ENCODE results near the gene A2ML1.
"Not testable (repeated sequence)": the region's sequence is repeated elsewhere in the genome, so short reads cannot be mapped to it uniquely, and the experiment has no call there.

Gene A2ML1

DNA sequence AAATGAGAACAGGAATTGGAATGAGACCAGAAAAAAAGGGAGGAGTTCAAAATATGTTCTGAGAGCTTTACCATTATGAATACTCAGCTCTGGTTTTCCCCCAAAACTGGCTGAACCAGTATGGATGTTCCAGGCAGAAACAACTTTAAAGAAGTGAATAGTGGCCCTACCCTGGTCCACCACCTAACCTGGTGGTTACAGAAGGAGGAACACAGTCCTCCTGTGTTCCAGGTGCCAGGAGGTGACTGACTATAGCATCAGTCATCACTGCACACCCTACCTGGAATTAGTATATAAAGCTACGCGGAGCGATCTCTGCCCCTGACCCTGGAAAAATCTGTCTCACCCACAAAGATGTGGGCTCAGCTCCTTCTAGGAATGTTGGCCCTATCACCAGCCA lies at the start of gene A2ML1:
Gene A2ML1 (plus strand): TSS at position 324 of the 400 bp plus-strand sequence. CDS start 31 bp downstream, at position 355.
- Histone ChIP-seq H3K4me3 (ENCODE audit: low read depth in 1 of 5, low read length in 5 of 5) (no peak within 1 kb of the TSS), H3K9ac (ENCODE audit: low read length in 5 of 5) (no peak within 1 kb of the TSS)

DNA sequence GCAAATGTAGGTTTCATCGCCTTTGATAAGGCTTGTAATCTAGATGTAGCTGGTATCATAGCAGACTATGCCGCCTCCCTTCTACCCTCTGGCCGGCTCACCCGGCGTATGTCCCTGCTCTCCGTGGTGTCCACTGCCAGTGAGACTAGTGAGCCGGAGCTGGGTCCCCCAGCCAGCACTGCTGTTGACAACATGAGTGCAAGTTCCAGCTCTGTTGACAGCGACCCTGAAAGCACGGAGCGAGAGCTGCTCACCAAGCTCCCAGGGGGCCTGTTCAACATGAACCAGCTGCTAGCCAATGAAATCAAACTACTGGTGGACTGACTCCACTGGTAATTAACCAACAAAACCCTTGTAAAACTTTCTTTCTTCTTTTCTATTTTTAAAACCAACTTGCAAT lies 49.0 kb upstream of the A2ML1 start:
- Histone ChIP-seq H3K4me3 (ENCODE audit: low read depth in 1 of 5, low read length in 5 of 5) (no peak overlapping the region), H3K4me1 (ENCODE audit: control insufficient read depth in 5 of 5, insufficient read depth in 5 of 5, low read length in 5 of 5) (no peaks in the 10 kb centered on the region), H3K27me3 (ENCODE audit: control insufficient read depth in 5 of 5, insufficient read depth in 4 of 5, low read length in 5 of 5) (no peaks in the 10 kb centered on the region), H3K9ac (ENCODE audit: low read length in 5 of 5) (no peak overlapping the region), H3K9me3 (ENCODE audit: control insufficient read depth in 5 of 5, low read length in 5 of 5) (no peaks in the 10 kb centered on the region), H3K27ac (ENCODE audit: low read depth, low read length) (no peak overlapping the region), H3K36me3 (ENCODE audit: control insufficient read depth in 5 of 5, insufficient read depth in 5 of 5, low read length in 5 of 5) (peaks cover 4 to 17% (median 12%) of the 10 kb centered on the region in 5 donors)

More for the DNA sequence above, at the start of gene A2ML1:
- Histone ChIP-seq H3K36me3 (ENCODE audit: control insufficient read depth in 5 of 5, insufficient read depth in 5 of 5, low read length in 5 of 5) (no peaks in the 10 kb centered on the region), H3K27ac (ENCODE audit: low read depth, low read length) (no peak within 1 kb of the TSS), H3K27me3 (ENCODE audit: control insufficient read depth in 5 of 5, insufficient read depth in 4 of 5, low read length in 5 of 5) (no peaks in the 10 kb centered on the region), H3K4me1 (ENCODE audit: control insufficient read depth in 5 of 5, insufficient read depth in 5 of 5, low read length in 5 of 5) (peaks cover 0 to 7% (median 5%) of the 10 kb centered on the region in 5 donors), H3K9me3 (ENCODE audit: control insufficient read depth in 5 of 5, low read length in 5 of 5) (peaks cover 0 to 5% (median 0%) of the 10 kb centered on the region in 5 donors)

GRCh38 chr12:8779281-8779680 lies 43.1 kb upstream of the A2ML1 start:
- Histone ChIP-seq H3K27me3 (ENCODE audit: control insufficient read depth in 5 of 5, insufficient read depth in 4 of 5, low read length in 5 of 5) (no peaks in the 10 kb centered on the region), H3K27ac (ENCODE audit: low read depth, low read length) (no peak overlapping the region), H3K9ac (ENCODE audit: low read length in 5 of 5) (no peak overlapping the region), H3K9me3 (ENCODE audit: control insufficient read depth in 5 of 5, low read length in 5 of 5) (no peaks in the 10 kb centered on the region), H3K36me3 (ENCODE audit: control insufficient read depth in 5 of 5, insufficient read depth in 5 of 5, low read length in 5 of 5) (peaks cover 6 to 18% (median 16%) of the 10 kb centered on the region in 5 donors), H3K4me1 (ENCODE audit: control insufficient read depth in 5 of 5, insufficient read depth in 5 of 5, low read length in 5 of 5) (peaks cover 0 to 6% (median 0%) of the 10 kb centered on the region in 5 donors), H3K4me3 (ENCODE audit: low read depth in 1 of 5, low read length in 5 of 5) (no peak overlapping the region)

DNA sequence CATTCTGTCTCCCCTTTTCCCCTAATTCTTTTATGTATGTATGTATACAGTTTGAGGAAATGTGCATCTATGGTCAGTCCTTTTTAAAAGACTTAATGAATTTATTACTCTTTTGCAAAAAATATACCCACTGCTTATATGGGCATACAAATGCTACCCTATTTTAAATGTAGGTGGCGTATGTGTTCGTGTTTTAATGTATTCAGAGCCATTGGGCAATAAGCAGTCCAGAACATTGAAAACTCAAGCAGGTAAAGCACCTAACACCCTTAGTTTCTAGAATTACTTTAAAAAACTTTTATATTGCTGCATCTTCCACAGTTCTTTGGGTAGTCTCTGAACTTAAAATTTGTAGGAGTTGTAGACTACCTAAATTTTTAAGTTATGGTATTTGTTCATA lies 42.6 kb upstream of the A2ML1 start:
- no peak overlapping the region for H3K9ac ChIP-seq (ENCODE audit: low read length in 5 of 5)
- H3K27me3 ChIP-seq (ENCODE audit: control insufficient read depth in 5 of 5, insufficient read depth in 4 of 5, low read length in 5 of 5), result no peaks in the 10 kb centered on the region
- peaks cover 0 to 6% (median 0%) of the 10 kb centered on the region in 5 donors for H3K4me1 ChIP-seq (ENCODE audit: control insufficient read depth in 5 of 5, insufficient read depth in 5 of 5, low read length in 5 of 5)
- H3K36me3 ChIP-seq (ENCODE audit: control insufficient read depth in 5 of 5, insufficient read depth in 5 of 5, low read length in 5 of 5), result peaks cover 6 to 19% (median 12%) of the 10 kb centered on the region in 5 donors
- H3K9me3 ChIP-seq (ENCODE audit: control insufficient read depth in 5 of 5, low read length in 5 of 5), result no peaks in the 10 kb centered on the region
- H3K4me3 ChIP-seq (ENCODE audit: low read depth in 1 of 5, low read length in 5 of 5), result no peak overlapping the region
- H3K27ac ChIP-seq (ENCODE audit: low read depth, low read length), result no peak overlapping the region

GRCh38 chr12:8780389-8780788 lies 42.0 kb upstream of the A2ML1 start:
- Histone ChIP-seq H3K27me3 (ENCODE audit: control insufficient read depth in 5 of 5, insufficient read depth in 4 of 5, low read length in 5 of 5) (no peaks in the 10 kb centered on the region), H3K9me3 (ENCODE audit: control insufficient read depth in 5 of 5, low read length in 5 of 5) (no peaks in the 10 kb centered on the region), H3K9ac (ENCODE audit: low read length in 5 of 5) (no peak overlapping the region), H3K27ac (ENCODE audit: low read depth, low read length) (no peak overlapping the region), H3K4me3 (ENCODE audit: low read depth in 1 of 5, low read length in 5 of 5) (no peak overlapping the region), H3K4me1 (ENCODE audit: control insufficient read depth in 5 of 5, insufficient read depth in 5 of 5, low read length in 5 of 5) (peaks cover 0 to 6% (median 0%) of the 10 kb centered on the region in 5 donors), H3K36me3 (ENCODE audit: control insufficient read depth in 5 of 5, insufficient read depth in 5 of 5, low read length in 5 of 5) (peaks cover 6 to 19% (median 11%) of the 10 kb centered on the region in 5 donors)

DNA sequence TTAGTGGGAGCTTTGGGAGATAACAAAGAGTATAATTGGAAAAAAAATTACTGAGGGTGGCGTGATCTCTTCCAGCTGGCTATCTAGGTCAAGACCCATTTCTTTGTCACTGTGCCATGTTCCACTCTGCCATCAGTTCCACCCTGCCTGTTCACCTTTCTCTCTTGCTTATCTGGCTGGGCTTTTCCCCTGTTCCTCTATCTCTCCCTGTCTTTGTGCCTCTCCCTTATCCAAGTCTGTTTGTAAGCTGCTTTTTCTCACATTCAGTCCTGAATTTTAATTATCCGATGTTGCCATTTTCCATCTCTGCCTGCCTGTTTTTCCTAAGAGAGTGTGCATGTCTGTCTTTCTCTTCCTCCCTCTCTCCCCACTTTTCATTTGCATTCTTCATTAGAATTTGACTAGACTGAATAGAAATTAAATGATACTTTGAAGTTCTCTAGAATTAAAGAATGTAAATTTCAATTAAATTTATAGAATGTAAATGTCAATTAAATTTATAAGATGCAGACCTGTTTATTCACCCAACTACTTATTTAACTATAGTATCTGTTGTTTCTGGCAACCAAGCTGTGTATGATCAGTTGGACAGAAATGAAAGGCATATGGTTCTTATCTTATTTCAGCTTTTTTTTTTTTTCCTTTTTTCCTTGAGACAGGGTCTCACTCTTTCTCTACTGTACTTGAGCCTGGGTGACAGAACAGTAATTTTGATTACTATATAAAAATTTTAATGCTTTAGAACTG lies 40.9 kb upstream of the A2ML1 start:
- peaks cover 6 to 19% (median 8%) of the 10 kb centered on the region in 5 donors for H3K36me3 ChIP-seq (ENCODE audit: control insufficient read depth in 5 of 5, insufficient read depth in 5 of 5, low read length in 5 of 5)
- no peaks in the 10 kb centered on the region for H3K9me3 ChIP-seq (ENCODE audit: control insufficient read depth in 5 of 5, low read length in 5 of 5)
- no peaks in the 10 kb centered on the region for H3K27me3 ChIP-seq (ENCODE audit: control insufficient read depth in 5 of 5, insufficient read depth in 4 of 5, low read length in 5 of 5)
- peaks cover 0 to 6% (median 0%) of the 10 kb centered on the region in 5 donors for H3K4me1 ChIP-seq (ENCODE audit: control insufficient read depth in 5 of 5, insufficient read depth in 5 of 5, low read length in 5 of 5)
- no peak overlapping the region for H3K4me3 ChIP-seq (ENCODE audit: low read depth in 1 of 5, low read length in 5 of 5)
- H3K9ac ChIP-seq (ENCODE audit: low read length in 5 of 5), result no peak overlapping the region
- no peak overlapping the region for H3K27ac ChIP-seq (ENCODE audit: low read depth, low read length)

GRCh38 chr12:8784290-8784888 lies 38.0 kb upstream of the A2ML1 start:
- no peaks in the 10 kb centered on the region for H3K27me3 ChIP-seq (ENCODE audit: control insufficient read depth in 5 of 5, insufficient read depth in 4 of 5, low read length in 5 of 5)
- H3K9ac ChIP-seq (ENCODE audit: low read length in 5 of 5), result no peak overlapping the region
- H3K36me3 ChIP-seq (ENCODE audit: control insufficient read depth in 5 of 5, insufficient read depth in 5 of 5, low read length in 5 of 5), result peaks cover 6 to 16% (median 8%) of the 10 kb centered on the region in 5 donors
- no peak overlapping the region for H3K27ac ChIP-seq (ENCODE audit: low read depth, low read length)
- H3K4me1 ChIP-seq (ENCODE audit: control insufficient read depth in 5 of 5, insufficient read depth in 5 of 5, low read length in 5 of 5), result peaks cover 0 to 2% (median 0%) of the 10 kb centered on the region in 5 donors
- H3K9me3 ChIP-seq (ENCODE audit: control insufficient read depth in 5 of 5, low read length in 5 of 5), result no peaks in the 10 kb centered on the region
- no peak overlapping the region for H3K4me3 ChIP-seq (ENCODE audit: low read depth in 1 of 5, low read length in 5 of 5)

- no peak overlapping the region for H3K4me3 ChIP-seq (ENCODE audit: low read depth in 1 of 5, low read length in 5 of 5)
- H3K9me3 ChIP-seq (ENCODE audit: control insufficient read depth in 5 of 5, low read length in 5 of 5), result no peaks in the 10 kb centered on the region
- no peaks in the 10 kb centered on the region for H3K4me1 ChIP-seq (ENCODE audit: control insufficient read depth in 5 of 5, insufficient read depth in 5 of 5, low read length in 5 of 5)
- peaks cover 6 to 16% (median 8%) of the 10 kb centered on the region in 5 donors for H3K36me3 ChIP-seq (ENCODE audit: control insufficient read depth in 5 of 5, insufficient read depth in 5 of 5, low read length in 5 of 5)
- no peak overlapping the region for H3K27ac ChIP-seq (ENCODE audit: low read depth, low read length)
- H3K27me3 ChIP-seq (ENCODE audit: control insufficient read depth in 5 of 5, insufficient read depth in 4 of 5, low read length in 5 of 5), result no peaks in the 10 kb centered on the region
- H3K9ac ChIP-seq (ENCODE audit: low read length in 5 of 5), result no peak overlapping the region
These were observed 36.9 kb upstream of the A2ML1 start for GRCh38 chr12:8785499-8785898.

GRCh38 chr12:8787206-8787605 lies 35.2 kb upstream of the A2ML1 start:
- not testable (repeated sequence) for H3K9ac ChIP-seq (ENCODE audit: low read length in 5 of 5); H3K27me3 ChIP-seq (ENCODE audit: control insufficient read depth in 5 of 5, insufficient read depth in 4 of 5, low read length in 5 of 5); H3K9me3 ChIP-seq (ENCODE audit: control insufficient read depth in 5 of 5, low read length in 5 of 5); H3K27ac ChIP-seq (ENCODE audit: low read depth, low read length); H3K4me3 ChIP-seq (ENCODE audit: low read depth in 1 of 5, low read length in 5 of 5); H3K4me1 ChIP-seq (ENCODE audit: control insufficient read depth in 5 of 5, insufficient read depth in 5 of 5, low read length in 5 of 5)
- peaks cover 6 to 16% (median 8%) of the 10 kb centered on the region in 5 donors for H3K36me3 ChIP-seq (ENCODE audit: control insufficient read depth in 5 of 5, insufficient read depth in 5 of 5, low read length in 5 of 5)

DNA sequence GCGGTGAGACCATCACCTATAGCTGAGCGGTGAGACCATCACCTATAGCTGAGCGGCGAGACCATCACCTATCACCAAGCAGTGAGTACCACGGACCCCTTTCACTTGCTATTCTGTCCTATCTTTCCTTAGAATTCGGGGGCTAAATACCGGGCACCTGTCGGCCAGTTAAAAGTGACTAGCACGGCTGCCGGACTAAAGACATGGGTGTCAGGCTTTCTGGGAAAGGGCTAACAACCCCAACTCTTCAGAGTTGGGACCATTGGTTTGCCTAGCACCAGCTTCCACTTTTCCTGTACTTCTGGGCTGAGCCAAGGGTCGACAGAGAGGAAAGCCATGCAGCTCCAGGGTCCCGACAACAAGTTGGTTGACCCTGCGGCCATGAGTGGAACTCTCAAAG lies 33.7 kb upstream of the A2ML1 start:
- H3K36me3 ChIP-seq (ENCODE audit: control insufficient read depth in 5 of 5, insufficient read depth in 5 of 5, low read length in 5 of 5); H3K27ac ChIP-seq (ENCODE audit: low read depth, low read length); H3K9me3 ChIP-seq (ENCODE audit: control insufficient read depth in 5 of 5, low read length in 5 of 5); H3K27me3 ChIP-seq (ENCODE audit: control insufficient read depth in 5 of 5, insufficient read depth in 4 of 5, low read length in 5 of 5); H3K4me1 ChIP-seq (ENCODE audit: control insufficient read depth in 5 of 5, insufficient read depth in 5 of 5, low read length in 5 of 5); H3K9ac ChIP-seq (ENCODE audit: low read length in 5 of 5): not testable (repeated sequence)
- peak overlapping the region in 1 of 5 donors; percentile 16 for H3K4me3 ChIP-seq (ENCODE audit: low read depth in 1 of 5, low read length in 5 of 5)

All from subcutaneous abdominal adipose tissue (tissue), 5 donors.